Muscle layer of duodenum (tissue), 2 donors: ENCODE measurements around the gene GBE1.

ENCODE experiments used
- H3K27ac ChIP-seq: one replicate; pipeline ENCODE4 v1.7.0; 2013; ENCODE audit warnings: mild to moderate bottlenecking, low read length
- H3K27me3 ChIP-seq: one replicate; pipeline ENCODE4 v1.7.0; 2013; ENCODE audit warnings: low read depth, mild to moderate bottlenecking, control low read depth, low read length
- H3K36me3 ChIP-seq, 2 donors: one replicate each; pipeline ENCODE4 v1.7.0; 2013; ENCODE audit warnings: low read length in 2 of 2, control low read depth in 1 of 2, mild to moderate bottlenecking in 1 of 2; ENCODE audit not compliant: insufficient read depth in 2 of 2, control insufficient read depth in 1 of 2
- H3K4me1 ChIP-seq, 2 donors: one replicate each; pipeline ENCODE4 v1.7.0; 2013; ENCODE audit warnings: low read length in 2 of 2, mild to moderate bottlenecking in 2 of 2, control low read depth in 1 of 2, moderate library complexity in 1 of 2; ENCODE audit not compliant: insufficient read depth in 2 of 2, control insufficient read depth in 1 of 2
- H3K4me3 ChIP-seq, 2 donors: one replicate each; pipeline ENCODE4 v1.7.0; 2013; ENCODE audit warnings: low read length in 2 of 2, low read depth in 1 of 2, mild to moderate bottlenecking in 1 of 2
- H3K9me3 ChIP-seq, 2 donors: one replicate each; pipeline ENCODE4 v1.7.0; 2013; ENCODE audit warnings: low read length in 2 of 2, control low read depth in 1 of 2, mild to moderate bottlenecking in 1 of 2; ENCODE audit not compliant: control insufficient read depth in 1 of 2
- donor health status: healthy.

GBE1 gene

DNA sequence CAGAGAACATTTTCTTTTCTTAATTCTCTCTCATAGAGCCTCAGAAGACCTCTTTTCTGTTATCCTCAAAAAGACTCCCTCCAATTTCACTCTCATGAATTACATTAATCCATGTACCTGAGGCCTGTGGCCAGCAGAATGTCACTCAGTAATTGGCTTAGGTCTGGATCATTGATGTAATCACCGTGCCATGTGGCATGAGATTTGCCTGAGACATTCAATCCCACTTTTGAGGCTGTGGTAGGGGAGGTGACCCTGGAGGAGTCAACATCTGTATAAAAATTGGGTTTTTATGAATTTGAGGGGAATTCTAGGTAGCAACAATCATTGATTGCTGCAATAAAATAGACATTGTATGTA, 295.3 kb downstream of the GBE1 start:
- no peak overlapping the region for H3K27ac ChIP-seq
- H3K36me3 ChIP-seq: no peaks in the 10 kb centered on the region
- no peak overlapping the region for H3K4me3 ChIP-seq
- no peaks in the 10 kb centered on the region for H3K9me3 ChIP-seq
- H3K4me1 ChIP-seq: peaks cover 0 to 8% of the 10 kb centered on the region in 2 donors
- no peaks in the 10 kb centered on the region for H3K27me3 ChIP-seq

DNA sequence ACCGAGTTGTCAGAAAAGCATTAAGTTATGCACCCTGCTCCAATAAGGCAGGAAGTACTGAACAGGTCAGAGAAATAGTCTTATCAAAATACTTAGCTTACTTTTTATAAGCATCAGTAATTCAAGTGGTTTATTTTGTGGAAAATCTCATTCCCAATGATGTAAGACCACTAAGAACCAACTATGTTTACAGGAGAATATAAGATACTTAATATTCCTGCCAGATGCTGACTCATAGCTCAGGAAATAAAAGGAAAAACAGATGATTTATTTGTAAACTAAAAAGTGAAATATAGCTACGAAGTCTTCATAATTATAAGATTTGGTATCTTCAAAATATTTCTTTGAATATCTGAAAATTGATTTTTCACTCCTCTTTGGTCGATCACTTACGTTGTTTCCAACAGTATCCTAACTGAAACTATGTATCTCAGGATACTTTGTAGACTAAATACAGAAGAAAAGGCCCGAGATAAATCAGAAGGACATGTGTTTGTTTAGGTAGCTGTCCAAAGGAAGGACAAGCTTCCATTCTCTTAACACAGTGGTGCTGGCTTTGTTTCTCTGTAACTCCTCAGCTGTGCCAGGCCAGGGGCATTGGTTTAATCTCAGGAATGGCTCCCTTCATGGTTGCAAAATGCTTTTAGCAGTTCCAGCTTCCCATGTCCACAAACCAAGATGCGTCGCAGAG, 295.8 kb downstream of the GBE1 start:
- Histone ChIP-seq H3K27ac (no peak overlapping the region), H3K4me1 (peaks cover 0 to 8% of the 10 kb centered on the region in 2 donors)

DNA sequence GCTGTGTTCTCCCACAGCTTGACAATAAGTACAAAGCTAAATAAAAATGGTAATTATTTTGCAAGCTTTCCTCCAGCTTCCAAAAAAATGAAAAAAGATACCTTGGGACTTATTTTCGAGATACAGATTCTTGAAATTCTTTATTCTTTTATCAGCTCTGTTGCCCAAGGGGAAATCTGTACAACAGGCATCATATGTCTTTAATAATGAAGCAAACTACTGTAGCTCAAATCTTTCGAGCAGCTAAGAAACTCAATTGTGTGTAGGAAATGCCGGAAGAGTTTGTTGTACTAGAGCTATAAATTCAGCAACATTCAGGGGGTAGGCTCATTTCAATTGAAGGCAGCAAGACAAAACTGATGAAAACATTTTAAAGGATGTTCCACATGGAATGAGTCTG, 297.7 kb downstream of the GBE1 start:
- Histone ChIP-seq H3K36me3 (no peaks in the 10 kb centered on the region), H3K4me3 (no peak overlapping the region), H3K27me3 (no peaks in the 10 kb centered on the region), H3K4me1 (peaks cover 0 to 8% of the 10 kb centered on the region in 2 donors), H3K27ac (no peak overlapping the region), H3K9me3 (no peaks in the 10 kb centered on the region)

More for the DNA sequence above, 295.8 kb downstream of the GBE1 start:
- Histone ChIP-seq H3K27me3 (no peaks in the 10 kb centered on the region), H3K4me3 (no peak overlapping the region), H3K36me3 (no peaks in the 10 kb centered on the region), H3K9me3 (no peaks in the 10 kb centered on the region)

DNA sequence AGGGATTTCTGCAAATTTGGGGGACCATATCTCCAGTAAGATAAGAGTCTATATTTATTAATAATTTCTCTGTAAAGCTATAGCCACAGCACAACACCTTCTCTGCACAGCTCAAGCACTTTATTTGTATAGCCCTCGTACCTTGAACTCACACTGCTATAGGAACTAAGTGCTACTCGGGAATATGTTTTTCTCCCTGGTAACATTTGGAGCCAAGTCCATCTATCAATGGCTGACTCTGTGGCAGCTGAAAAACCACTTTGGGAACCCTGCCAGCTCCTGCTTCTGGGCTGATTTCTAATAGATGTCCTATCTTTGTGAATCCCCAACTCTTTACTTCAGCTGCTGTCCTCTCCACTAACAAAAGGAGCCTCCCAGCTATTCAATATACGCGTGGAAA, 298.5 kb downstream of the GBE1 start:
- Histone ChIP-seq H3K27me3 (no peaks in the 10 kb centered on the region), H3K4me3 (no peak overlapping the region), H3K9me3 (no peaks in the 10 kb centered on the region), H3K36me3 (no peaks in the 10 kb centered on the region), H3K27ac (no peak overlapping the region), H3K4me1 (peaks cover 0 to 8% of the 10 kb centered on the region in 2 donors)

DNA sequence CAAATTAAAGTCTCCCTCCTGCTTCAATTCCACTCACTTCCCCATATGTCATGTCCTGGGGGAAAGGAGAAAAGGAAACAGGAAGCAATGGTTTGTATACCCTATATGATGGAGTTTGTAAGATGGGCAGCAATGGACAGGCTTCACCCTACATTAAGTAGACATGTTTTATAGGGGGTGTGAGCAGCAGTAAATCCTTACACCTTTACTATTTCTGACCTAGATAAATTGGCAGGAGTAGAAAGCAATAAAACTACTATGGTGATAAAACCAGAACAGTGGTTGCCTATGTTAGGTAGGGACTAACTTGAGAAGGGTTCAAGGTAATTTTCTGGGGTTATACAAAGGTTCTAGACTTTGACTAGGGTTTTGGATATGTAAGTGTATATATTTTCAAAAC, 301.7 kb downstream of the GBE1 start:
- Histone ChIP-seq H3K9me3 (no peaks in the 10 kb centered on the region), H3K4me1 (peaks cover 0 to 8% of the 10 kb centered on the region in 2 donors), H3K27ac (no peak overlapping the region), H3K36me3 (no peaks in the 10 kb centered on the region), H3K4me3 (no peak overlapping the region), H3K27me3 (no peaks in the 10 kb centered on the region)

DNA sequence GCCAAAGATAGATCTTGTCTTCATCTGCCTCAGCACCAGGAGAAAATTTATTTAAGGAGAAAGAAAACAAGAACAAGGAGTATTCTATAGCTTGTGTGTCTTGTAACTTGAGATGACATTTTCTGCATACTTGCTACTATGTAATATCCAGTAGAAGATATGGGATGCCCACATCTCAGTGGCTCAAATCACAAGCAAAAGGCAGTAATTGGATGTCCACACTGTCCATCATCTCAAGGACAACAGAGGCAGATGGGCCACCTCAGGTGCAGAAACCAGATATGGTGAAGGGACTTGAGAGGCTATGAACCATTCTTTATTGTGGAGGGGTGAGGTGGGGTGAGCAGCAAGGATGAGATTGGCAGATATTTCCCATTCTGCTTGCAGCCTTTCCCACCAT, 309.0 kb downstream of the GBE1 start:
- Histone ChIP-seq H3K4me3 (no peak overlapping the region), H3K9me3 (no peaks in the 10 kb centered on the region), H3K27me3 (no peaks in the 10 kb centered on the region), H3K4me1 (no peaks in the 10 kb centered on the region), H3K27ac (no peak overlapping the region), H3K36me3 (no peaks in the 10 kb centered on the region)

DNA sequence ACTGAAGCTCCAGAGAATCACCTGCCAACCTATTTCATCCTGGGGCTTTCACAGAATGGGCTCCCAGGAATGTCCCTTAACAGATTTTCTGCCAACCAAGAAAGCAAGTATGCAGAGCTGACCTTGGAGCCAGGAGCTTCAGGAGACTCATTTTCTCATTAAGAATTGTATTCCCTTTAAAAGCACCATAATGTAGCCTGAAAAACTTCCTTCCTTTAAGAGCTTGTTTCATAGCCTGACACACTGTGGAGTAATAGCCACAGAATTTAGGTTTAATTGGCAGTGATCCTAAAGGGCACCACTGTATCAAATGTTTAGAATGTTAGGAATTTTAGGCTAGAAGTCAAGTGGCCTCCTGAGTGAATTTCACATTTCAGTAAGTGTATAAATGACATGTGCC, 309.8 kb downstream of the GBE1 start:
- Histone ChIP-seq H3K4me3 (no peak overlapping the region), H3K27ac (no peak overlapping the region), H3K36me3 (no peaks in the 10 kb centered on the region), H3K9me3 (no peaks in the 10 kb centered on the region), H3K4me1 (no peaks in the 10 kb centered on the region), H3K27me3 (no peaks in the 10 kb centered on the region)

DNA sequence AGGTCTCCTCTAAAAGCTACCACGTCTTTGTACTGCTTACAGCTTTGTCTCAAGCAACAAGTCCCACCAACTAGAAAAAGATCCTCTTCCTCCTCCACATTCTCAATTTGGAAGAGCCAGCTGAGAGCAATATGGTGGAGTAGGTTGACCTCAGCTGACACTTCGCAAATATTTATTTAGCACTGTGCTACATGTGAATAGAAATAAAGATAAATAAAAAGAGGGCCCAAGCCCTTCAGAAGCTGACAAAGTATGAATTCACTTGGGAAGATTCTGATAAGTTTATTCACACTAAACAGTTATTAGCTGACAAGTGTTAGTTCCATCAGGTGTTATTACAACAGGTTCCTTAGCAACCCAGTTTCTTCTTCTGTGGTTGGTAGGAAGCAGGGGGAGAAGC, 310.3 kb downstream of the GBE1 start:
- Histone ChIP-seq H3K9me3 (no peaks in the 10 kb centered on the region), H3K4me3 (no peak overlapping the region), H3K27me3 (no peaks in the 10 kb centered on the region), H3K36me3 (no peaks in the 10 kb centered on the region), H3K27ac (no peak overlapping the region), H3K4me1 (no peaks in the 10 kb centered on the region)

DNA sequence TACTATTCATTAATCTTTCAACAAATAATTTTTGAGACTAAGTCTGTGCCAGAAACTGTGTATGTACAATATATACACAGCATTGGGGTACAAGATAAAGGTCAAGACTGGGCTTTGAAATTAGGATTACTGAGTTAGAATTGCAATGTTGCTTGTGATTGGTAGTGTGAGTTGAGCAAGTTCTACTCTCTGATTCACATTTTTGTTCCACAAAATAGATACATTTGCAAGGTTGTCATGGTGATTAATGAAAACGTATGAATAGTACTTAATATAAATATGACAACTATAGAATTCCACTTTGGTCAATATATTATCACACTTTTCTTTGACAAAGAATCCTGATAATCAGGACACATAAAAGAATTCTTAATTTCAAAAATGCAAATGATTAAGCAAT, 314.6 kb downstream of the GBE1 start:
- no peak overlapping the region for H3K4me3 ChIP-seq
- no peaks in the 10 kb centered on the region for H3K36me3 ChIP-seq
- no peaks in the 10 kb centered on the region for H3K4me1 ChIP-seq
- no peaks in the 10 kb centered on the region for H3K27me3 ChIP-seq
- no peaks in the 10 kb centered on the region for H3K9me3 ChIP-seq
- H3K27ac ChIP-seq: no peak overlapping the region

DNA sequence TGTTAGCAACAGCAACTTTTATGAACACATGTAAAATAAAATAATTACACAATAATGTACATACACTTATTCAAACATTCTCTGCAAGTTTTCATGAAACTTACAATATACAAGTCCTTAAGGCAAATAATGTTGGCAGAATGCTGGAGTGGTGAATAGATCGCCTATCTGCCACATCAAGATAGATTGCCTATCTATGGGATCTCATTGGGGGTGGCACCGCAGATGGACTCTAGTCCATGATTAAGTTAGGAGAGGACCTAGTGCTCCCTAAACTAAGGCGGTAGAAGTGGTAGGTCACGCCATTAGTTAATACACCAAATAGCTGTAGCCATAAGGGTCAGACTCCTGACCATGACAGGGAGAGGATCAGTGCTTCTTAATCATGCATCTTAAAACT, 315.7 kb downstream of the GBE1 start:
- Histone ChIP-seq H3K4me1 (no peaks in the 10 kb centered on the region), H3K27me3 (no peaks in the 10 kb centered on the region), H3K27ac (no peak overlapping the region), H3K36me3 (no peaks in the 10 kb centered on the region), H3K4me3 (no peak overlapping the region), H3K9me3 (no peaks in the 10 kb centered on the region)

DNA sequence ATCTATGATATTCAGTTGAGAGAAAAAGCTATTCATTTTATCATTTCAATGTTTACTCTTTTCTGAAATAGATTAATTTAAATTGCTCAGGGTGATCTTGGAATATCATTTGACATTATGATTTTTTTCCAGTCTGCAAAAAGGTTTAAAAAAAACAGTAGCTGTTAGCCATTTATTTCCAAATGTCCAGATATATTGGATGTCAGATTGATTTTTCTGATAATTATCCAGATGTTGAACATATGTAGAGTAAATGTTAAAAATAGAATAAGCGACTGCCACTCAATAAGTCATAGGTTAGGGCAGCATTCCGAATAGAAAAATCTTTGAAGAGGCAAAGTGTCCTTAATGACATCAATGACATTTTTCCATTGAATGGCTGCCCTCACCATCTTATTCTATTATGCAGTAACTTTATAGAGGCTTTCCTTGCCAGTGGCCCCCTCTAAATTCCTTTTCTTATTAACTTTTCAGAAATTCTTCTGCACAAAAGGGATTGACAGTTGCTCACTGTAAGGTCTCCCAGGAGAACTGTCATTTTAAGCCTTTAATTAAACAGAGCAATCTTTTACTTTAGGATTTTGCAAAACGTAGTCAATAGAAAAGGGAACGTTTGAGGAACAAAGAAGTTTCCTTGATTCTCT, 316.5 kb downstream of the GBE1 start:
- H3K9me3 ChIP-seq: no peaks in the 10 kb centered on the region
- H3K27me3 ChIP-seq: no peaks in the 10 kb centered on the region
- H3K4me3 ChIP-seq: no peak overlapping the region
- no peak overlapping the region for H3K27ac ChIP-seq
- no peaks in the 10 kb centered on the region for H3K36me3 ChIP-seq
- no peaks in the 10 kb centered on the region for H3K4me1 ChIP-seq

DNA sequence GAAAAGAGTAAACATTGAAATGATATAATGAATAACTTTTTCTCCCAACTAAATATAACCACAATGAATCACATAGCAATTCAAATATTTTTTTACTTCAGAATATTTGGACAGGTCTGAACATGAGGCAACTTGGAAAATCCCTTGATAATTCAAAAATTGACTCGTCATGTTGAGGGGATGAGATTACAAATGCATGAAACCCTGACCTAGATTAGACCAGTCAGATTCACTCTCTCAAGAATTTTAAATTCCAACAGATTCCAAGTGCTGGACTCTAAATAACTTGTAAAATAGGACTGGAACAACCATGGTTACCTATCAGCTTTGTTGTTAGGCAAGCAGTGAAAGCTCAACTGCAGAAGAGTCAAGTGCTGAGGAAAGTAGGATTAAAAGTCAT, 317.5 kb downstream of the GBE1 start:
- Histone ChIP-seq H3K36me3 (no peaks in the 10 kb centered on the region), H3K9me3 (no peaks in the 10 kb centered on the region), H3K4me3 (no peak overlapping the region)

More for the DNA sequence above, 317.5 kb downstream of the GBE1 start:
- Histone ChIP-seq H3K27me3 (no peaks in the 10 kb centered on the region), H3K4me1 (no peaks in the 10 kb centered on the region), H3K27ac (no peak overlapping the region)
